Retinal pigment epithelial cell (primary cell): ENCODE data around the gene SEMA6A.

Experiments
- DNase-seq: peaks from one replicate; pipeline ENCODE4 v3.0.0-alpha.2; 2010; ENCODE audit warnings: low read depth
- H3K4me3 ChIP-seq: 2 replicates; pipeline ENCODE4 v1.5.1; 2011; ENCODE audit warnings: mild to moderate bottlenecking, low read length, control low read depth, moderate library complexity
- CTCF ChIP-seq: conservative IDR thresholded peaks from 2 replicates; pipeline ENCODE4 v1.5.1; 2011; ENCODE audit warnings: low read depth, low read length, control low read depth, inconsistent platforms

Gene SEMA6A

DNA sequence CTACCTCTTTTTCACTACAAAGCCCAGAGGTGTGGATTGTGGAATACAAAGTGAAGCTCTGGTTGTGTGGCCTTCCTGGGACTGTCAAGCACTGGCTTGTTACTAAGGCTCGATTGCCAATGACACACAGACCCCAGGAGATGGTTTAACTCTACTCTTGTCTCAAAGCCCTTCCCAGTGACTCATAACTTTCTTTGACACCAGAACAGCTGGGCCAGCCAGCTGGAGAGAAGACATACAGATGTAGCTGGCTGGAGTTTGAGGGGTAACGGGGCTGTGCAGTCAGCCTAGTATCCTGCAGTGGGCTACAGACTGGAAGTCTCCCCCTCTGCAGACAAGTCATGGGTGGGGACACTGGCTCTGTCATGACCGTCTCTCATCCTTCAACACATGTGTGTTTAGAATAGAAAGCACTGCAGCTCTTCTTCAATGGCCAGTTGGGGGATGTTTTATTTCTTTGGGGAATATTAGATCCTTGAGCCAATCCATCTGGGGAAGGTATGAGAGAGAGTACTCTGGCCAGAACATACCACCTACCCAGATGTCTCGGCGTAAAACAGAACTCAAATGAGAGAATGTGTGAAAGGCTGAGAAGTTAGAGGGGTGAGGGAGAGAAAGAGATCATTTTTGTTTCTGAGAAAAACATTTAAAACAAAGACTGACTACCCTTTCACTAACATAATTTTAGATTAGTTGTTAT is 53.3 kb downstream of the SEMA6A start:
- no peak for DNase-seq
- TF ChIP-seq CTCF, result no peak

GRCh38 chr5:116520771-116521170 is 53.9 kb downstream of the SEMA6A start:
- H3K4me3 ChIP-seq, result no peak overlapping the region
- no peak for DNase-seq
- TF ChIP-seq CTCF, result no peak

More for the DNA sequence above, 53.3 kb downstream of the SEMA6A start:
- H3K4me3 ChIP-seq, result no peak overlapping the region

DNA sequence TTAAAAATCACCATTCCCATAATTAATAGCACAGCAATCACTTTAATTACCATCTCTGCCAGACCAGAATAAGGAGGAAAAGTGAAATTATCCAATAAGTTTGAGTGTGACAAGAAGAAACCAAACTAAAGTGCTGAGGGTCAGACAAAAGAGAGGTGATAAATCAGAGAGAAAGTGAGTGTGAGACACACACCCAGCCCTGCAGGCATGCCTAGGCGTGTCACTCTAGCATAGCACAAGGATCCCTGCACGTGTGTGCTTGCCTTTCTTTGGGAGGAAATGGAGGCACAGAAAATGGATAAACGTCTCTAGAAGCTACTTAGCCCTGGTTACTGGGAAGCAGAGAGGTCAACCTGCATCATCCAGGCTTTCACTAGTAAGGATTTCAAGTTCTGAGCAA is 56.2 kb downstream of the SEMA6A start:
- DNase-seq, result no peak
- no peak overlapping the region for H3K4me3 ChIP-seq
- TF ChIP-seq CTCF, result no peak

DNA sequence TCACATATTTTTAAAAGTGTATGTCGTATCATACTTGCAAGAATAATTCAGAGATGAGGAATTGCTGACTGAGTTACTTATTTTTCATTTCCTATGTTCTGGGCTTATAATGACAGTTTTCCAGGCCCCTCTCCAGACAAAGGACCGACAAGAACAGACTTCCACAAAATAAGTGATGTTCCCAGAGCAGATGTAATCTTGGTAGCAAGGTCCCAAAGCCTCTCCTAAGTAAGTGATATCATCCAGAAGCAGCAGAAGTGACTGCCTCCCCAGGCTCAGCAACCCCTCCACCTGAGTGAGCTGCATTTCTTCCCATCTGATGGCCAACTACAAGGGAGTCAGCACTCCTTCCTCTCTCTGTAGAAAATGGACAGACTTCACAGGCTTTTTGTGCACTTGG is 57.1 kb downstream of the SEMA6A start:
- TF ChIP-seq CTCF, result no peak
- no peak for DNase-seq
- no peak overlapping the region for H3K4me3 ChIP-seq

- H3K4me3 ChIP-seq, result no peak overlapping the region
- no peak for TF ChIP-seq CTCF
- DNase-seq, result no peak
Observed at GRCh38 chr5:116516021-116516420, 58.6 kb downstream of the SEMA6A start.

- TF ChIP-seq CTCF, result no peak
- H3K4me3 ChIP-seq, result no peak overlapping the region
- no peak for DNase-seq
Observed at GRCh38 chr5:116514421-116514970, 60.1 kb downstream of the SEMA6A start.

DNA sequence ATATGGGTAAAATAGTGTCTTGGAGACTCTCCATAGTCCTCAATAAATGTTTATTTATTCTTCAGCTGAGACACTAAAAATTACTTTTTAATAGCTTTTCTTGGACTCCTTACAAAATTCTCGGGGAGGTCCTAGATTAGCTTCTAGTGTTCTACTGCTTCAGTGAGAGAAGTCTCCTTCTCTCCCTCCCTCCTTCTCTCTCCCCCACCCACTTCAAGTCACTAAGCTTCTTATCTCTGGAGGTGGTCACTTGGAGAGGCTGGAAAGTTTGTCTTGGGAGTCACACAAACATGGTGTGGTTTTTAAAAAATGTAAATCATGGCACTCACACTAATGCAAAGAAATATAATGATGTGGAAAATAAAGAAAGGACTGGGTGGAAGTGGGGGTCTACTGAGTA is 64.1 kb downstream of the SEMA6A start:
- no peak overlapping the region for H3K4me3 ChIP-seq
- DNase-seq, result peak; percentile 22
- TF ChIP-seq CTCF, result no peak
